Central memory CD4-positive, alpha-beta T cell (primary cell): ENCODE data around the gene TAS2R50.
"Not testable (repeated sequence)": the region's sequence is repeated elsewhere in the genome, so short reads cannot be mapped to it uniquely, and the experiment has no call there.

ENCODE experiments used
- DNase-seq: peaks from one replicate; pipeline ENCODE4 v3.0.0; 2022
- total RNA-seq, 3 experiments: gene quantifications; one replicate each; lab custom pipeline; 2026; lab: John Stamatoyannopoulos, UW

TAS2R50 gene, protein sequence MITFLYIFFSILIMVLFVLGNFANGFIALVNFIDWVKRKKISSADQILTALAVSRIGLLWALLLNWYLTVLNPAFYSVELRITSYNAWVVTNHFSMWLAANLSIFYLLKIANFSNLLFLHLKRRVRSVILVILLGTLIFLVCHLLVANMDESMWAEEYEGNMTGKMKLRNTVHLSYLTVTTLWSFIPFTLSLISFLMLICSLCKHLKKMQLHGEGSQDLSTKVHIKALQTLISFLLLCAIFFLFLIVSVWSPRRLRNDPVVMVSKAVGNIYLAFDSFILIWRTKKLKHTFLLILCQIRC
- 0.28 to 1.7 (median 0.65) reads per million in 3 experiments for total RNA-seq

- no peak for DNase-seq
Observed at GRCh38 chr12:10986812-10987211, at the start of gene TAS2R50. TAS2R50 (minus strand) TSS chr12:10986912; CDS start chr12:10986860, 52 bp downstream.

GRCh38 chr12:11033959-11034358 lies 47.2 kb upstream of the TAS2R50 start:
- DNase-seq: not testable (repeated sequence)

DNA sequence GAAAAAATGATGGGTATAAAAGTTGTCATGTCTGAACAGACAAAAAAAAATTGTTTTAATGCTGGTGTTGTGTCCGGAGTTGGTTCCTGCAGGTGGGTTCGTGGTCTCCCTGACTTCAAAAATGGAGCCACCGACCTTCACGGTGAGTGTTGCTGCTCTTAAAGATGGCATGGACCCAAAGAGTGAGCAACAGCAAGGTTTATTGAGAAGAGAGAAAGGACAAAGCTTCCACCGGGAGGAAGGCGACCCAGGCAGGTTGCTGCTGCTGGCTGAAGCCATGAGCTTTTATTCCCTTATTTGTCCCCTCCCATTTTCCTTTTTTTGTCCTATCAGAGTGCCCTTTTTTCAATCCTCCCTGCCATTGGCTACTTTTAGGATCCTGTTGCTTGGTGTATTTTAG lies 44.6 kb upstream of the TAS2R50 start, which contains the start of gene TAS2R31:
TSS of gene TAS2R31 (minus strand) at position 101 of the 400 bp plus-strand sequence. CDS start at position 29, 72 bp downstream.
- no peak for DNase-seq

DNA sequence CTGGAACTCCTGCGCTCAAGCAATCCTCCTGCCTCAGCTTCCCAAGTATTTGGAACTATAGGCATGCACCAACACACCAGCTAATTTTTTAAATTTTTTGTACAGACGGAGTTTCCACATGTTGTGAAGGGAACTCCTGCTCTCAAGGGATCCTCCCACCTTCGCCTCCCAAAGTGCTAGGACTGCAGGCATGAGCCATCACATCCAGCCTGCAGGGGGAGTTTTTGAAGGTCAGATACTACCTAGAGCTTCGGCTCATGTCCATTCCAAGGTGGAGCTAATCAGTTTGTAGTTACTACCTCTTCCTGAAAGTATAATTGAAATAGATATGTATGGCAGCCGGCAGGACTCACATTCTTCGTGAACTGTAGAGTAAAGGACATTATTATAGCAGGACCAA lies 39.4 kb upstream of the TAS2R50 start:
- DNase-seq: no peak

DNA sequence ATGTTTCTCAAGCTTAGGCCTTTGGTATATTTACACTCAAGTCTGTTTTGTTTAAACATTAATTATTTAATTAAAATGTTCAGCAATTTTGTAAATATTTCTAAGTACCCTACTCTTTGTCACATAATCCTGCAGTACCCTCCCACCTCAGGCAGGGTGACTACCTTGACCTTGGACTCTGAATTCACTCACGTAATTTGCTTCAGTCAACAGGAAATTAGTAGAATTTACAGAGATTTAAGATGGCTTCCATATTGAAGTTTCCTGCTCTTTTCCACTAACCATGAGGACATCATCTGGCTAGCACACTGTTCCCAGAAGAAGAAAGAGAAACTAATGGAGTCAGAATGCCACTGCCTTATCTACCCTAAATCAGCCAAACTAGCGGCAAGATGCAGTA lies 36.7 kb upstream of the TAS2R50 start:
- no peak for DNase-seq

- DNase-seq: no peak
Observed at GRCh38 chr12:11022520-11022919, 35.8 kb upstream of the TAS2R50 start, which contains the start of gene TAS2R19. TAS2R19 (minus strand) TSS chr12:11022620; CDS start chr12:11022571, 49 bp downstream.

GRCh38 chr12:11016937-11017336 lies 30.2 kb upstream of the TAS2R50 start:
- no peak for DNase-seq

- no peak for DNase-seq
Observed at GRCh38 chr12:11015775-11016430, 29.2 kb upstream of the TAS2R50 start.

- DNase-seq: no peak
Observed at GRCh38 chr12:11014234-11014633, 27.5 kb upstream of the TAS2R50 start.

GRCh38 chr12:11007608-11008007 lies 20.9 kb upstream of the TAS2R50 start:
- no peak for DNase-seq

GRCh38 chr12:10998204-10998603 lies 11.5 kb upstream of the TAS2R50 start, which contains the start of gene TAS2R20:
TAS2R20 (minus strand) TSS chr12:10998304; CDS start chr12:10997875, 429 bp downstream.
- no peak for DNase-seq

DNA sequence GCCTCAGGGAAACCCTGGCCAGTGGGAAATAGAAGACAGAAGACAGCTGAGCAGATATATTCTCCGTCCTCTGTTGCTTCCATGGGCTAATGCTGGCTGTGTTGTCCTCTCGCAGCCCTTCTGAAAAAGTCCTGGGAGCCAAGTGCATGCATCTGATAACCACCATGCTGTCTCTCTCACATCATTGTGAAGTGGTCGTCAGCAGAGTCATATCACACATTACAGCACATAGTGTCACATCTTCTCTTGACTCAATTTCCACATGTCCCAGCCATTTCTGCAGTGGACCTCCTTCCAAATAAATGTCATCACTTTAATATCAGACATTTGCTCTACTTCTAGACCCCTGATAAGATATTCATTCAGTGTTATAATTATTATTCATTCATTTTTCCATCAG lies 7.6 kb upstream of the TAS2R50 start:
- DNase-seq: no peak

GRCh38 chr12:10989107-10989506 lies 2.4 kb upstream of the TAS2R50 start:
- no peak for DNase-seq

GRCh38 chr12:10982244-10982643 lies 4.5 kb downstream of the TAS2R50 start:
- DNase-seq: peak; percentile 85

- no peak for DNase-seq
Observed at GRCh38 chr12:10974965-10975364, 11.7 kb downstream of the TAS2R50 start.

- no peak for DNase-seq
Observed at GRCh38 chr12:10968765-10969456, 17.8 kb downstream of the TAS2R50 start.

GRCh38 chr12:10967409-10967808 lies 19.3 kb downstream of the TAS2R50 start:
- DNase-seq: no peak

DNA sequence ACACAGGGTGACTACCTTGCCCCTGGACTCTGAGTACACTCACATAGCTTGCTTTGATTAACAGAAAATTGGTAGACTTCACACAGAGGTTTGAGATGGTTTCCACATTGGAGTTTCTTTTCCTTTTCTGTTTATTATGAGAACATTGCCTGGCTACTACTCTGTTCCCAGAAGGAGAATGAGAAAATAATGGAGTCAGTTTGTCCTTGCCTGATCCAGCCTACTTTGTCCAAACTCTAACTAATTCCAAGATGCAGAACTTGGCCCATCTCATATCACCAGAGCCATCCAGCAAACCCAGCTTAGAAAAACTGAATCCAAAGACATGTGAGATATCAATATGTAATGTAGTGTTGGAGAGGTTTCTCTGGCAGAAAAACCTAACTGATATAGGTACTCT lies 20.4 kb downstream of the TAS2R50 start:
- DNase-seq: no peak

- no peak for DNase-seq
Observed at GRCh38 chr12:10965476-10965875, 21.2 kb downstream of the TAS2R50 start.

DNA sequence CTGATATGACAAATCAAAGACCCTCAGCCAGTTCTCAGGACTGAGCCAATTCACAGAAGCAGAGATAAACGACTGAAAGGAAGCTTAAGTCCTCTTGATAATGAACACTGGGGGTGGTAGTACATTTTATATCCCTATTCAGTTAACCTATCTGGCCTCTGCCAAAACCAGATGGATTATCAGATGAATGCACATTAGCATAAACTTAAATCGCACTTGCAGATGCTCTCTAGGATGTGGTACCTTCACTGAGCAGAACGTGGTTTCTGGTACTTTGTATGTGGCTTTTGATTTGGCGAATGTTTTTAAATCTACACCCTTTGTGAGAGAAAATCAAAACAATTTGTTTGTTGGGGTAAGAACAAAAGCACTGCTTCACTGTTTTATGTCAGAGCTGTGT lies 26.5 kb downstream of the TAS2R50 start:
- DNase-seq: peak; percentile 61

DNA sequence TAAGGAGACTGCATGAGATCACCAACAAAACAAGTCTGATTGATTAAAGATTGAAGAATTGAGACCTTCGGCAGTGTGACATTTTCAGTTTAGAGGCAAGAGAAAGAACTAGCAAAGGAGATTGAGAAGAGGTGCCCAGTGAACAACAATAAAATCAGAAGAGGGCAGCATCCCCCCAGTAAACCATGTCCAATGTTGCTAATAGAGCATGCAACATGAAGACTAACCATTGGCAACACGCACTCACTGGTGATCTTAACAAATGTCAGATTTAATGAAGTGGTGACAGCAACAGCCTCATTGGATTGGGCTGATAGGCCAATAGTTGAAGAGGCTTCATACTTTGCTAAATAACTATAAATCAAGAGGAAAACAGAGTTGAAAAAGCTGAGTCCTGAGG lies 26.9 kb downstream of the TAS2R50 start:
- peak; percentile 2 for DNase-seq

DNA sequence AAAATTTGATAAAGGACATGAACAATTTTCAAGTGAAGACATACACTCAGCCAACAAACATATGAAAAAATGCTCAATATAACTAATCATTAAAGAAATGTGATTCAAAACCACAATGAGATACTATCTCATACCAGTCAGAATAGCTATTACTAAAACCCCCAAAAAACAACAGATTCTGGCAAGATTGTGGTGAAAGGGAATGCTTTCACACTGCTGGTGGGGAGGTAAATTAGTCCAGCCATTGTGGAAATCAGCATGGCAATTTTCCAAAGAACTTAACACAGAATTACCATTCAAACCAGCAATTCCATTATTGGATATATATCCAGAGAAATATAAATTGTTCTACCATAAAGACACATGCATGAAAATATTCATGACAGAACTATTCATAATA lies 29.0 kb downstream of the TAS2R50 start:
- DNase-seq: no peak

DNA sequence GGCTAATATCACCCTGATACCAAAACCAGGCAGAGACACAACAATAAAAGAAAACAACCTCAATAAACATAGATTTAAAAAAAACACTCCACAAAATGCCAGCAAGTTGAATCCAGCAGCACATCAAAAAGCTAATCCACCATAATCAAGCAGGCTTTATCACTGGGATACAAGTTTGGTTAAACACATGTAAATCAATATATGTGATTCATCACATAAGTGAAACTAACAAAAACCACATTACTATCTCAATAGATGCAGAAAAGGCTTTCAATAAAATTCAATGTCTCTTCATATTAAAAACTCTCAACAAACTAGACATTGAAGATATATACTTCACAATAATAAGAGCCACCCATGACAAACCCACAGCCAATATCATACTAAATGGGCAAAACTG lies 30.6 kb downstream of the TAS2R50 start:
- DNase-seq: no peak
